DMS153 treated with DMSO at 0.1 percent for 48 hours (cell line): Measurements from ENCODE around the gene BNIPL.

Source experiments
- DNase-seq: peaks from one replicate; lab custom pipeline; 2025; ENCODE audit not compliant: unreplicated experiment; lab: John Stamatoyannopoulos, UW

BNIPL gene

GRCh38 chr1:151056149-151056548 is 19.8 kb downstream of the BNIPL start:
- no peak for DNase-seq

GRCh38 chr1:151058692-151059091 is 22.3 kb downstream of the BNIPL start:
- DNase-seq, result peak; percentile 27

DNA sequence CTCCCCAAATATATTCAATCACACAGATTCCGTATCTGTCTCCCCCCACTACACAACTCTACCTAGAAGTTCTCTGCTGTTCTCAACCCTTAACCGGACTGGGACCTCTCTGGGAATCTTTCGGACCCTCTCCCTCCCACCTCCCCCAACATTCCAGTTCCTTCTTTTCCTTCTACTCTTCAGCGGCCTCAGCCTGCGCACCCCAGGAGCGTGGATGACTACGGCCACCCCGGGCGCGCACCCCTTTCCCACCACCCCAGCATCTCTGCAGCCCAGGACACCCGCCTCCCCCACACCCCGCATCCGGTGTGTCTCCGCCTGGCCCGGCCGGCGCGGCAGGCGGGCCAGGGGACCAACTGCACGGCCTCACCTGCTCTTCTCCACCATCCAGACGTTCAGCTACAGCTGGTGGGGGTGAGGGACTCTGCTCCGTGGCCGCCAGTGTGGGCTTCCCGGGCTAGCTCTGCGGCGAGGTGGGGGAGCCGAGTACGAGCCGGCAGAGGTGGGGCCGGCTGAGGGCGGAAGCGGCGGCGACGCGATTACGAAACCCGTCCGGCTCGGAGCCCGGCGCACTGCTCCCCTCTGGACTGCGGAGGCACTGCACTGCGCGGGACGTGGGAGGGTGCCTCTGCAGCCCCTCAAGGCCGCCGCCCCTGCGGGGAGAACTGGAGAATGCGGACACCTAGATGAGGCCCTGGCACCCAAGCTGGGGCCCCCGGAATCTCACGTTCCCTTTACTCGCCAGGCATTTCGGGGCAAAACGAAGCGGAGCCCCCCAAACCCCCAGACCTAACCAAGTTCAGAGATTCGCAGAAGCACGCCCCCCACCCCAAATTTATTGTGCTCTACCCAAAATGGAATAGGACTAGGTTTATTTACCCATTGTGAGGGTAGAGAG is 23.0 kb downstream of the BNIPL start, which contains the start of gene CDC42SE1:
Gene CDC42SE1 (minus strand): TSS at position 514 of the 898 bp plus-strand sequence. CDS start 3,892 bp downstream, outside the sequence.
- peak; percentile 80 for DNase-seq

- DNase-seq, result peak; percentile 77
These were observed 23.7 kb downstream of the BNIPL start, which contains the start of gene MLLT11 for GRCh38 chr1:151060007-151060656. Gene MLLT11, plus strand, starts transcription at chr1:151060397. Its CDS starts 6,828 bp downstream, at chr1:151067225.

DNA sequence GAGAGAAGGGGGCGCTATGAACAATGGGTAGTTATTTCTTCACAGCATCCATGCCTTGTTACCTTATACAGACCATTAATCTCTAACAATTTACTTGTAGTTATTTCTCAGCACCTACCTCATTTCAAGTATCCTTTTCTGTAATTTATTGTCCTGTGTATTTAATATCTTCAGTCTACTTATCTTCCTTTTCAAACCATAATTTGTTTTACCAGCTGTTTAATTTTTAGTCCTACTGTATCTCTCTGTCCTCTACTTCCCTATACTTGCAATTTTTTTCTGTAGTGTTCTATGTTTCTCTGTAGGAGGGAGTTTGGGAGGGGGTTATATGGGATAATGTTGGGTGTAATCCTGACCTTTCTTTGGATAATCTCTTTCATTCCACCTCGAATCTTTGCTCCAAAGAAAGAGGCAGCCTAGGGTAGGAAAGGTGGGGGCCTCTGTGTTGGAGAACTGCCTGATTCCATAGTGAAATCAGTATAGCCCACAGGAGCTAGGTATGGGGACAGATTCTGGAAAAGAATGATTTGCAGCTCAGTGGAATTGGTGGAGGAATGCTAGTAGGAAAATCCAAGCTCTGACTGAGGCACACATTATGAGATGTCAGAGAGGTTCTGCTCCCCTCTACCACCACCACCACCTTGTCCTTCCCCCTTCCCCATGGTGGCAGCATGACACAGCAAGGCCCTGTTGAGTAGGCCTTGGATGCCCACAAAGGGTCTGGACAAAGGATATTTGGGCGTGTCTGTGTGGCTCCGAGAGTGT is 24.5 kb downstream of the BNIPL start:
- DNase-seq, result peak; percentile 64

DNA sequence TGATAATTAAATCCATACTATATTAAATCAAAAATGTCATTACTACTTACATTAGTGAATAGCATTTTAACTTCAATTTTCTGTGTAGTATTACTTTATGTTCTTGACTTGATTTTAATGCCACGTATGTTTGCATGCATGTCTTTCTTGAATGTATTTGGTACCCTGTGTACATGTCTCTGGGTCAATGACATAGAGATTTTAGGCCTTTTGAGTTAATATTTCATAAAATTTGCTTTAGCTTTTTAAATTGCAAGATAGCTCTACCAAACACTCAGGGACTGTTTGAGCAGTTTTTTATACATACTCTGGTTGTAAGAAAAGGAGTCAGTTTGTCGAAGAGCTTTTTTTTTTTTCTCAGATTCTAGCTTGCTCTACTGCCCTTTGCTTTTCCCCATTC is 25.3 kb downstream of the BNIPL start:
- no peak for DNase-seq

GRCh38 chr1:151062741-151063371 is 26.5 kb downstream of the BNIPL start:
- no peak for DNase-seq

GRCh38 chr1:151065089-151065645 is 28.8 kb downstream of the BNIPL start:
- no peak for DNase-seq

GRCh38 chr1:151067185-151067584 is 30.8 kb downstream of the BNIPL start:
- no peak for DNase-seq

GRCh38 chr1:151069103-151069486 is 32.7 kb downstream of the BNIPL start:
- DNase-seq, result no peak

DNA sequence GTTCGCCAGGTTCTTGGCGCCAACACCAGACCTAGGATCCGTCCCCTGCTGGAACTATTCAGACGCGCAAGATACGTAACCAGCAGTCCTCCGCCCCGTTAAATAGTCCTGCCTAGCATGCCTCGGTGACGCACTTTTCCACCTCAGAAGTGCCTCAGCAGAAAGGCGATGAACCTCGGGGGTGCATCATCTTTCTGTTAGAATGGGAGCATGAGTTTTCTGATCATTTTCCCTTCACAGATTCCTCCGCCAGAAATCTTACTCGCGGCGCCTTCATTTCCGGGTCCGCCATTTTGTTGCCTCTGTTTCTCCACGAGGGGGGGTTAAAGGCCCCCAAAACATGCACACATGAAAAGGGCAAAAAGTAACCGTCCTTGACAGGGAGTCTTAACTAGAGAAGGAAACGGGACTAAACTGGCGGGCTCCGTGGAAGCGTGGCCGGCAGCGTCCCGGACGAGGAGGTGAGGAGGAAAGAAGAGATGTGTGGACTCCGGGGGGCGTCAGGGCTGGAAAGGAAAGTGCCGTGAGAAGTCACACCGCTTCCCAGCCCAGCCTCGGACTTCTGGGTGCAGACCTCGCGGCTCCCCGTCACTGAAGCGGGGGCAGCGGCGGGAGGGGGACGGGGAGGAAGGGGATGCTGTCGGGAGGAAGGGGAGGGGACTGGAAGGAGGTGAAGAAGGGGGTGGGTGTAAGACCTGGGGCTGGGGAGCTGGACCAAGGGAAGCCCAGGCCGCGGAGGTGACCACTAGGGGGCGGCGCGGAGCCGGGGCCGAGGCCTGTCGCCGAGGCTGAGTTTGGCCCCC is 34.3 kb downstream of the BNIPL start, which contains the start of gene GABPB2:
Gene GABPB2 (plus strand): TSS at position 288 of the 803 bp plus-strand sequence. CDS start 17,429 bp downstream, outside the sequence.
- peak; percentile 92 for DNase-seq

GRCh38 chr1:151072224-151072623 is 35.8 kb downstream of the BNIPL start:
- DNase-seq, result no peak

GRCh38 chr1:151085953-151086559 is 49.7 kb downstream of the BNIPL start:
- DNase-seq, result no peak
